ENCODE results near the gene DEPDC4.
"Not testable (repeated sequence)": the region's sequence is repeated elsewhere in the genome, so short reads cannot be mapped to it uniquely, and the experiment has no call there.

The DEPDC4 gene

DNA sequence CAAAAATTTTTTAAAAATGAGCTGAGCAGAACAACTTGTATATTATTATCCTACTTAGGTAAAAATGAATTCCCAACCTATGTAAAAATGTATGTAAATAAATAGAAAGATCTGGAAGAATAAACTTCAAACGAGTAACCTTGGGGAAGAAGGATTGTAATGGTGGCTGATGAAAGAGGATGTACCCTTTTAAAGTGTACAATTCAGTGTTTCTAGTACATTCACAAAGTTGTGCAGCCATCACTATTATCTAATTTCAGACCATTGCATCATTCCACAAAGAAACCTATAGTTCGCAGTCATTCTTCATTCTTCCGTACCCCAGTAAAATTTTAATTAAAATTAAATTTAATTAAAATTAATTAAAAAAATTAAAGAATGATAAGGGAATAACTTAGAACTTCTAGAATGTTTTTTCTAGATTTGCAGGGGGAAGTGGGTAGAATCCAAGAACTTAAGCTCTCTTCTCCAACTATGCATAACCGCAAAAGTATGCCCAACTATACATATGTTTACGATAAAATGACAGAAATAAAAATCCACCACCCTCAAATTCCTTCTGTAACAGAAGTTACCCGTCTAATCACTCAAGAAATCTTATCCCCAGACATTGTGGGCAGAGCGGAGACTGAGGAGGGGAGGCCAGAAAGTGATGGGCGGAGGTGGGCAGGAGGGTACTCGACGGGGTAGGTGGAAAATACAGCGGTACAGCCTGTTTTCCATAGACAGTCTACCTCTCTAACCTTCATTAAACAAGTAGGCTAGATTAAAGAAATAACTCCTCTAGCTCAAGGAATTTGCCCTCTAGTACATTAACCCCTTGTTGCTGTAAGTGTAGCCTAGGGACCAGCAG lies 921 bp downstream of the DEPDC4 start:
- peak overlapping the region in 19 of 21 experiments; percentile 27 to 99 (median 96) for H3K27ac ChIP-seq
- H3K4me3 ChIP-seq: peak overlapping the region; percentile 76 to 99 (median 96)

DNA sequence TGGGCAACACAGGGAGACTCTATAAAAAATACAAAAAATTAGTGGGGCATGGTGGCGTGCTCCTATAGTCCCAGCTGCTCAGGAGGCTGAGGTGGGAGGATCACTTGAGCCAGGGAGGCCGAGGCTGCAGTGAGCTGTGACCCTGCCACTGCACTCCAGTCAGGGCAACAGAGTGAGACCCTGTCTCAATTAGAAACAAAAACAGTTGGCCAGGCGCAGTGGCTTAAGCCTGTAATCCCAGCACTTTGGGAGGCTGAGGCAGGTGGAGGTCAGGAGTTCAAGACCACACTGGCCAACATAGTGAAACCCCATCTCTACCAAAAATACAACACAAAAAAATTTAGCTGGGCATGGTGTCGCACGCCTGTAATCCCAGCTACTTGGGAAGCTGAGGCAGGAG lies 1.8 kb downstream of the DEPDC4 start:
- H3K27ac ChIP-seq, H3K4me3 ChIP-seq: not testable (repeated sequence)

DNA sequence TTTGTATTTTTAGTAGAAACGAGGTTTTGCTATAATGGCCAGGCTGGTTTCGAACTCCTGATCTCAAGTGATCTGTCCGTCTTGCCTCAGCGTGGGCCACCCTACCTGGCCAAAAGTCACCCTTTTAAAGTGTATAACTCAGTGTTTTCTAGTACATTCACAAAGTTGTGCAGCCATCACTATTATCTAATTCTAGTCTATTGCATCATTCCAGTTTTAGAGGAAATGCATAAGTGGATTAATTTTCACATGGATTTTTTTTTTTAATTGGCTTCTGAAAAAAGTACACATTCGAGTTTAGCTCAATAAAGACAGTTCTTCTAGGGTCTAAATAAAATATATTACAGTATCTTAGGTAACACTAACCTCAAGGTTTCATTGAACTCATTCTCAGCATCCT lies 3.7 kb downstream of the DEPDC4 start:
- H3K27ac ChIP-seq: no peak overlapping the region
- no peak overlapping the region for H3K4me3 ChIP-seq

DNA sequence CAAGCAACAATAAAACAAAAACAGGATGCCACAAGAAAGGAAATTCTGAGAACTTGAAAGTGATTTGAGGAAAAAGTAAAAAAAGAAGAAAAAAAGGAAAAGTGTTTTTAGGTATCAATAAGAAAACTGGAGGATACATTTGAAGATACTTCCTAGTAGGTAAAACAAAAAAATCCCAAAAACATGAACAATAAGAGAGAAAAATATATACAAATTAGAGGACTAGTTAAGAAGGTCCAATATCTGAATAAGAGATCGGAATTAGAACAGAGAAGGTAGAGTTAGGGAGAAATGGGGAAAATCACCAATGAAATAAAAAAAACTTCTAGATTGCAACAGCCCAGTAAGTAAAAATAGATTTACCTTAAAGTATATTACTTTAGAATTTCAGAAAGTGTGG lies 8.8 kb downstream of the DEPDC4 start:
- H3K27ac ChIP-seq: no peak overlapping the region
- no peak overlapping the region for H3K4me3 ChIP-seq

DNA sequence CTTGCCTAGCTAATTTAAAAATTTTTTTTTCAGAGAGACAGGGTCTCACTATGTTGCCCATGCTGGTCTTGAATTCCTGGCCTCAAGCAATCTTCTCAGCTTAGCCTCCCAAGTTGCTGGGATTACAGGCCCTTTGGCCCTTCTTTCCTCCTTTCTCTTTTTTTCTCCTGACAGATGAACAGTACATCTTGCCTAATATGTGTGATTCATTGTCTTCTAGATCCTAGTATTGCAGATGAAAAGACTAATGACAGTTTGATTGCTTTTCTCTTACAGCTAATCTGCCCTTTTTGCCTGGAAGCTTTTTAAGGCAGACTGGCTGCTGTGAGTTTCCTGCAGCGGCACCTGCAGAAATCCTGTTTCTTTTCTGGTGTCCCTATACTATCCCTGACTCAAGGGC lies 12.0 kb downstream of the DEPDC4 start:
- H3K4me3 ChIP-seq: no peak overlapping the region
- no peak overlapping the region for H3K27ac ChIP-seq

DNA sequence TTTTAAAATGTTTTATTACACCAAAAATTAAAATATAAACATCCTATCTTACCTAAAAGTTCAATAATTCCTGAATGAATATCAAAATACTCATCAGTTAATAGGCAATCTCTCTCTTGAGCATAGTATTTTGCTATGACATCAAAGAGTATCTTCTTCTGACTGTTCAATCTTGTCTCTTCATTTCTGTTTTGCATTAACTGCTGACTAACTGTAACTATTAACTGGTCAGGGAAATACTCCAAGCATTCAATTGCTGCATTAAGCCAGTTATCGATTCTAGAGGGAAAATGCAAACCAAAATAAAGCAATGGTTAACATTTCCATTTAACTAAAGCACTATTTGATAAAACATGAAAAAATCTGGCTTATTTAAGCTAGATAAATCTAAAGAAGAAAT lies 13.4 kb downstream of the DEPDC4 start:
- H3K27ac ChIP-seq: no peak overlapping the region
- H3K4me3 ChIP-seq: no peak overlapping the region

DNA sequence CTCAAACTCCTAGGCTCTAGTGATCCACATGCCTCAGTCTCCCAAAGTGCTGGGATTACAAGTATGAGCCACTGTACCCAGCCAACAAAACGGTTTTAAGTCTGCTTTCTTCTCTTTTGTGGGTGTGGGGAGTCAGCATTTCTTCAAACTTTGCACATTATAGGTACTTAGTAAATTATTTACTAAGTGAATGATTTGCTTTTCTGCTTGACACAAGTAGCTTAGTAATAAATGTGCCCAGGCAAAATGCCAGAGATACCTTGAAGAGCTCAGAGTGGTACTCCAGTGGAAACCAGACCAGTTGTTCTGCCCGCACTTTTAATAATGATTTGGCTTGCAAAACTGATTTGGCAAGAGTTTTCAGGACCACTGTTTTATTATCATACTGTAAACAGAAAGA lies 15.0 kb downstream of the DEPDC4 start:
- Histone ChIP-seq H3K4me3 (no peak overlapping the region), H3K27ac (no peak overlapping the region)

DNA sequence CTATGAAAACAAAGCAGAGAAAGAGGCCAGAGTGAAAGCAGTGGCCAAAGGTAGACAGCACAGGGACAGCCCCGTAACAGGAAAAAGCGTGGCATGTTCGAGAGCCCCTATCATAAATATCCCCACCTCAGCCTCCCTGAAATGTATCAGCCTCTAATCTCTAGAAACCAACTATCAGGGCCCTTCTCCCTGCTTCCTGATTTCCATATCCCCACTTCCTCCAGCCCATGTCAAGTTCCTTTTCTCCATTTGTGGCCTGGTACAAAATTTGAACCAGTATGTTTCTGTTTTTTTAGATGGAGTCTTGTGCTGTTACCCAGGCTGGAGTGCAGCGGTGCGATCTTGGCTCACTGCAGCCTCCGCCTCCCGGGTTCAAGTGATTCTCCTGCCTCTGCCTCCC lies 16.9 kb downstream of the DEPDC4 start:
- H3K27ac ChIP-seq: no peak overlapping the region

DNA sequence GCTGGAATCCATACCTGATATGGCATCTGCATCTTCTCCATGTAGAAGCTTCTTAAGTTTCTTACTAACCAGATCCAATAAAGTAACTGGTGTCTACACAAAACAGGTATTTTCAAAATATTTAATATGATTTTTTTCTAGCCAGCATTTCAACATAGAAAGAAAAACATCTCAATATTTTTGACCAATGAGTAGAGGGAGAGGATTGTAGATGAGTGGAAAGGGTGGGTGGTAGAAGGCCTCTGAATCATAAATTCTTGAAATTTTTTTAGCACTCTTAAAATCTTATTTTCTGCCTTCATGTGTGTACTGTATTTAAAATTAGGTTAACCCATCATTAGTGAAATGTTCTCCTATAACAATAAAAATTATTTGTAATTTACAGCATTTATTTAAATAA lies 18.0 kb downstream of the DEPDC4 start:
- Histone ChIP-seq H3K4me3 (no peak overlapping the region), H3K27ac (no peak overlapping the region)

More for the DNA sequence above, 16.9 kb downstream of the DEPDC4 start:
- H3K4me3 ChIP-seq: no peak overlapping the region

DNA sequence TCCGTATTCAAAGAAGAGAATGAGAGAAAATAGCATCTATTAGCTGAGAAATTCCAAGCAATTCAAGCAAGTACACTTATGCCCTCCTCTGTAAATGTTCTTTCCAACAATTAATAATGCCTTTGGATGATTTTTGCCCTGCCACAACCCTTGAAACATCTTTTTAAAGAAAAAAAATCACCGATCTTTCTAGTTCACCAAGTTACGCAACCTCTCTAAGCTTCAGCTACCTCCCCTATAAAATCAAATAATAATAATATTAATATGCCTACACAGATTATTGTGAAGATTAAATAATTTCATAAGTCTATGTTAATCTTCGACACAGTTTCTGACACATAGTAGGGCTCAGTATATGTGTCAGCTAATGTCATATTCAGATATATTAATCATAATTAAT lies 19.1 kb downstream of the DEPDC4 start:
- Histone ChIP-seq H3K4me3 (no peak overlapping the region), H3K27ac (no peak overlapping the region)

DNA sequence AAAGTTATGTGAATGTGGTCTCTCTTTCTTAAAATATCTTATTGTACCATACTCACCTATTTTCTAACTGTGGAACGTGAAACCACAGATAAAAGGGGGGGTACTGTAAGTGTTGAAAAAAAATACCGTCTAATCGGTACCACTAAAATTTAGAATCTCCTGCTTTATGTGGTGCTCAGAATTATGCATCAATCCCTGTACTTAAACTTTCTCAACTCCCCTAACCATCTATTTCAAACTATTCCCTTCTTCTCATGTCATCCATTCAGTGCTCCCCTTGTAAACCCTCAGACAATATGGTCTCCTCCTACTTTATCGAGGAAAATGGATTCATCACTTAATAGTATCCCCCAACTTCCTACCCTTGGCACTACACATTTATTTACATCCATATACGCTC lies 23.7 kb downstream of the DEPDC4 start:
- Histone ChIP-seq H3K27ac (no peak overlapping the region), H3K4me3 (no peak overlapping the region)

DNA sequence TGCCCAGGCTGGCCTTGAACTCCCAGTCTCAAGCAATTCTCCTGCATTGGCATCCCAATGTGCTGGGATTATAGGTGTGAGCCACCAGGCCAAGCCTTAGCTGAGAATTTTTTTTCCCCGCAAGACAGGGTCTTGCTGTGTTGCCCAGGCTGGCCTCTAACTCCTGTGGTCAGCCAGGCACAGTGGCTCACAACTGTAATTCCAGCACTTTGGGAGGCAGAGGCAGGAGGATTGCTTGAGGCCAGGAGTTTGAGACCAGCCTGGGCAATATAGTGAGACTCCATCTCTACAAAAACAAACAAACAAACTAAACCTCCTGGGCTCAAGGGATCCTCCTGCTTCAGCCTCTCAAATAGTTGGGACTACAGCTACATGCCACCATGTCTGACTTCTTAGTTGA lies 27.3 kb downstream of the DEPDC4 start:
- H3K27ac ChIP-seq: no peak overlapping the region
- no peak overlapping the region for H3K4me3 ChIP-seq

DNA sequence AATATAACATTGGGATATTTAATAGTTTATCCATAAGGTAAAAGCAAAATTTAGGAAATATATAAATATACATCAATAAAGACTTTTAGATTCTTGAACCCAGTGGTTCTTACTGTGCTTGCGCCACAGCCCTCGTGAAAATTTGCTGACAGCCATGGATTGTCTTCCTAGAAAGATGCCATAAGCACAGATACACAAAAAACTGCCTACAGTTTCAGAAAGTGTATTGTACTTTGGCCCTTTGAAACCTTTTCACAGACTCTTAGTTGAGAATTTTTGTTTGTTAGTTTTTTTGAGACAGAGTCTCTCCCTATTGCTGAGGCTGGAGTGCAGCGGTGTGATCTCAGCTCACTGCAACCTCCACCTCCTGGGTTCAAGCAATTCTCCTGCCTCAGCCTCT lies 28.1 kb downstream of the DEPDC4 start:
- Histone ChIP-seq H3K4me3 (no peak overlapping the region), H3K27ac (no peak overlapping the region)

DNA sequence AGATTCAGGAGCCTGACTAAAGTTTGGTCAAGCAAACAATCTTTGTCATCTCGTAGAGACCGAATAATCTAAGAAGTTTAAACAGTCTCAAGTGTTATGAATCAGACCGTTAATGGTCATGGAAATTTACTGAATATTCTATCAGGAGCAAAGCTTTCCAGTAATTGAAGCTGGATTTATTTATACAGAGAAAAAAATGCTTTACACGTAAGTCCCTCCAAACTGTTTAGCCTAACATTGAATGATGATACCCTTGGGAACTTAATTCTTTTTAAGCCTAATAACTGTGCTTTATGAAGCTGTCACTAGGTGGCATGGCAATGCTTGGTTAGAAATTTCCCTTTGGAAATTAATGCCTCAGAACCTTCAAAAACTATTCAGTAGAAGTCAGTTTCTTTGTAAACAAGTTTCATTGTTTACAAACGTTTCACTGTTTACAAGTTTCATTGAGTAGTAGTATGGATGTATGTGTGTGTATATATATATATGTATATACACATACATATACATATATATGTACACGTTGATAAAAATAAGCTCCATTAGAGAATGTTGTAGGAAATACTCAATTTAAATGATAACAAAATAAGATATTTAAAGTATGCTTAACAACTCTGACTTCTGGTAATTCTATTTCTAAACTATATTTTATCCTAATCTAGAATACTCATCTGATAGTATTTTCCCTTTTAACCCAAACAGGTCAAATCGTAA lies 32.1 kb downstream of the DEPDC4 start:
- Histone ChIP-seq H3K4me3 (no peak overlapping the region), H3K27ac (peak overlapping the region in 3 of 21 experiments; percentile 7 to 46 (median 32))

DNA sequence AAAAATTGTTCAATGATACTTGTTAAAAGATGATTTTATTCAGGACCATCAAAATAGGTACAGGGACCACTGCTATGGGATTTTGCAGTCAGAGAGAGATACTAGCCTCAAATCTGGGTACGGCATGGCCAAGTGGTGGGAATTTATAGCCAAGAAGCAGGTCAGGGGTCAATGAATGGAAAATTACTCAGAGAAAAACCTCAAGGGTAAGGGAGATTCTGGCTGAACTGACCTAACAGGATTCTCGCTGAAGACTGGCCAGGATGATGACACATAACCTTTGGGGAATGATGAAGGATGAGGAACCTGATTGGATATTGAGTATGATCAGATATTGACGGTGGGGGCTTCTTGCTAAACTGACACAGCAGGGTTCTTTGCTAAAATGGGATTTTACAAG lies 32.7 kb downstream of the DEPDC4 start:
- Histone ChIP-seq H3K4me3 (no peak overlapping the region), H3K27ac (peak overlapping the region in 3 of 21 experiments; percentile 7 to 46 (median 32))

DNA sequence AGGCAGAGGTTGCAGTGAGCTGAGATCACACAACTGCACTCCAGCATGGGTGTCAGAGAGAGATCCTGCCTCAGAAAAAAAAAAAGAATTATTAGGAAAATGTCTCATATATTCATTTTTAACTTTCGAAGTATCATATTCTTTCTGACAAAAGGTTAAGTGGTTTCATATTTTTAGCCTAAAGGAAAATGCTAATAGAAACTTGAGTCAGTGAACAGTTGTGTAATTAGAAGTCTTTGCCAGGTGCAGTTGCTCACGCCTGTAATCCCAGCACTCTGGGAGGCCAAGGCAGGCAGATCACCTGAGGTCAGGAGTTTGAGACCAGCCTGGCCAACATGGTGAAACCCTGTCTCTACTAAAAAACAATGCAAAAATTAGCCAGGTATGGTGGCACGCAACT lies 35.0 kb downstream of the DEPDC4 start:
- H3K27ac ChIP-seq: not testable (repeated sequence)

DNA sequence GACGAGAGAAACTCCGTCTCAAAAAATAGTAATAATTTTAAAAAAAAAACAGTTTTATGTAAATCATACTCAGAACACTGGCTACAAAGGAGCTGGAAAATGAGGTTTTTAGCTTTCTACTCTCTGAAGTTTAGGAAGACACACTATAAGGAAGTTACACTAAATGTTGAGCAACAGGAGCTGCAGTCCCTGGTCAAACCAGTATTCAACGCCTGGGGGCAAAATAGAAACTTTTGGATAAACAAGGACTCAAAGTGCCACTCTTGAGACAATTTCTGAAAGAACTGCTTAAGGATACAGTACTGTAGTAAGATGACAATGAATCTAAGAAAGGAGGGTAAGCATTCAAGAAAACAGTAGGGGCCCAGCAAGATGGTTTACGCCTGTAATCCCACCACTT lies 37.0 kb downstream of the DEPDC4 start:
- Histone ChIP-seq H3K27ac (peak overlapping the region in 4 of 21 experiments; percentile 25 to 63 (median 36)), H3K4me3 (no peak overlapping the region)

More for the DNA sequence above, 35.0 kb downstream of the DEPDC4 start:
- H3K4me3 ChIP-seq: not testable (repeated sequence)

DNA sequence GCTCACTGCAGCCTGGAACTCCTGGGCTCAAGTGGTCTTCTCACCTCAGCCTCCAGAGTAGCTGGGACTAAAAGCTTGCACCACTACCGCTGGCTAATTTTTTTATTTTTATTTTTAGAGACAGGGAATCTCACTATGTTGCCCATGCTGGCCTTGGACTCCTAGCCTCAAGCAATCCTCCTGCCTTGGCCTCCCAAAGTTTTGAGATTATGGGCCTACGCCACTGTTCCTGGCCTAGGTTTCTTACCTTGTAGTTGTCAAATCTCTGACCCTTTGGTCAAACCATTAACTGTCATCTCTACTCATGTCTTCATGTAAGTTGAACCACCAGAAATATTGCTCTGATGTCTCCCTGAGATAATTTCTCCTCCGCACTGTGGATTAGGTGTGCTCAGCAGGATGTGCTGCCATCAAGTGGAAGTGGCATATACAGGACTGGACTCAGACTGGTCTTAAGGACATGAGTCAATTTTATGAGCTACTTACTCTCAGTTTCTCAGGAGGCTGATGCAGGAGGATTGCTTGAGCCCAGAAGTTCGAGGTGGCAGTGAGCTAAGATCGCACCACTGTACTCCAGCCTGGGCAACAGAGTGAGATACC lies 37.7 kb downstream of the DEPDC4 start:
- Histone ChIP-seq H3K27ac (peak overlapping the region in 4 of 21 experiments; percentile 25 to 63 (median 36)), H3K4me3 (no peak overlapping the region)

DNA sequence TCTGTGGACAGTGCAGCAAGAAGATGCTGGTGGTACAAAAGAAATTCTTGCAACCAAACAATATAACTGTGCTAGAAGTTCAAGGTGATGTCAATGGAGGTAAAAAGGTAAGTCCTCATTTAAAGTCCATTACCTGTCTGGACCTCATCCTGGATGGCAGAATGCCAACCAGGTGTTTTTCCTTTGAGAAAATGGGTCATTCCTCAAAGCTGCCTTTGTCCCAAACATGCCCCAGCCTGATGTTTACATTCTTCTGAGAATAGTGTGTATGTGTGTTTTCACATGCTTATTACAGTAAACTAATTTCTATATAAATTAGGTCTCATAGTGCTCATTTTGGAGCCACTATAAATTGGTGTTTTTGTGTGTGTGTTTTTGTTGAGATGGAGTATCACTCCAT lies 41.4 kb downstream of the DEPDC4 start:
- Histone ChIP-seq H3K27ac (no peak overlapping the region), H3K4me3 (no peak overlapping the region)

DNA sequence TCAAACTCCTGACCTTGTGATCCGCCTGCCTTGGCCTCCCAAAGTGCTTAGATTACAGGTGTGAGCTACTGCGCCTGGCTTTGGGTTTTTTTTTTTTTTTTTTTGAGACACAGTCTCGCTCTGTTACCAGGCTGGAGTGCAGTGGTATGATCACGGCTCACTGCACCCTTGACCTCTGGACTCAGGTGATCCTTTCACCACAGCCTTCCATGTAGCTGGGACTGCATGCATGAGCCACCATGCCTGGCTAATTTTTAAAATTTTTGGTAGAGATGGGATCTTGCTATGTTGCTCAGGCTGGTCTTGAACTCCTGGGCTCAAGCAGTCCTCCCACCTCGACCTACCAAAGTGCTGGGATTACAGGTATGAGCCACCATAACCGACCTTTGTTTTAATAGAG lies 44.7 kb downstream of the DEPDC4 start:
- not testable (repeated sequence) for H3K27ac ChIP-seq, H3K4me3 ChIP-seq

DNA sequence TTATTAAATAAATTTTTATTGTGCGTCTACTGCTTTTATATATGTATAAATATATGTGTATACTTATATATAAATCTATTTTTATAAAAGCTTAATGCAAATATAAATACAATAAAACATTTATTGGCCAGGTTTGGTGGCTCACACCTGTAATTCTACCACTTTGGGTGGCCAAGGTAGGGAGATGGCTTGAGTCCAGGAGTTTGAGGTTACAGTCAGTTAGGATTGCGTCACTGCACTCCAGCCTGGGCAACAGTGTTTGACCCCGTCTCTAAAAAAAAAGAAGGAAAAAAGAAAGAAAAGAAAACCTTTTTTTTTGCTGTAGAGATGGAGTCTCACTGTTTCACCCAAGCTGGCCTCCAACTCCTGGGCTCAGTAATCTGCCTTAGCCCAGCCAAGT lies 45.4 kb downstream of the DEPDC4 start:
- no peak overlapping the region for H3K27ac ChIP-seq
- no peak overlapping the region for H3K4me3 ChIP-seq

Data from skin epidermis (tissue), 12 donors.